GM21619 (cell line): ENCODE data around the gene LYL1.

ENCODE experiments used
- ATAC-seq: cut with Tn5 transposase; IDR thresholded peaks from one replicate; pipeline ENCODE4 v1.9.1; 2021; ENCODE audit not compliant: unreplicated experiment

The LYL1 gene

DNA sequence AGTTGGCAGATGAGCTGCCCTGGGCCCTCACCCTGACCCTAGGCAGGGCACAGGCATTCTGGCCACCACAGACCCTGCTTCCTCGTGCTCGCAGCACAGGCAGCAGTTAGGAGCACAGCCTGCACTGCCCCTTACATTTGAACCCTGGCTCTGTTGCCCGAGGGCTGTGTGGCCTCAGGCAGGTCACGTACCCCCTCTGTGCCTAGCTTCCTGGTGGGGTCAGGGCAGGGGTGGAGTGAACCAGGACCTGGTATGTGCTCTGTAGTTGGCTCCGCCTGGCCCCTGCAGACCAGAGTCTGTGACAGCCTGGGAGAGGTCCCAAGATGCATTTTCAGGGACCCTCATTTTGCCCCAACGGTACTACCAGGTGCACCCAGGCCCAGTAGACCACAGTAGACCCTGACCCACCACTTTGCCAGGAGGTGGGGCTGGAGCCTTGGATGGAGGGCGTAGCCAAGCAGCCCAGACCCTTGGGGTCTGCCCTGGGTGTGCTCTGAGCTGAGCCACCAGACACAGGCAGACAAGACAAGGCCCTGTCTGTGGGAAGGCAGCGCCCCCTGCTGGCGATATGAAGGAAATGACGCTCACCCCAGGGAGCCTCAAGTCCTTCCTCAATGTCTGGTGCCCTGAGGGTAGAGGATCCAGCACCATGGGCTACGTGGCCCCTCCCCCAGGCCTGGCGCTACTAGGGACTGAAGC lies 9.1 kb downstream of the LYL1 start:
- ATAC-seq, result no peak

DNA sequence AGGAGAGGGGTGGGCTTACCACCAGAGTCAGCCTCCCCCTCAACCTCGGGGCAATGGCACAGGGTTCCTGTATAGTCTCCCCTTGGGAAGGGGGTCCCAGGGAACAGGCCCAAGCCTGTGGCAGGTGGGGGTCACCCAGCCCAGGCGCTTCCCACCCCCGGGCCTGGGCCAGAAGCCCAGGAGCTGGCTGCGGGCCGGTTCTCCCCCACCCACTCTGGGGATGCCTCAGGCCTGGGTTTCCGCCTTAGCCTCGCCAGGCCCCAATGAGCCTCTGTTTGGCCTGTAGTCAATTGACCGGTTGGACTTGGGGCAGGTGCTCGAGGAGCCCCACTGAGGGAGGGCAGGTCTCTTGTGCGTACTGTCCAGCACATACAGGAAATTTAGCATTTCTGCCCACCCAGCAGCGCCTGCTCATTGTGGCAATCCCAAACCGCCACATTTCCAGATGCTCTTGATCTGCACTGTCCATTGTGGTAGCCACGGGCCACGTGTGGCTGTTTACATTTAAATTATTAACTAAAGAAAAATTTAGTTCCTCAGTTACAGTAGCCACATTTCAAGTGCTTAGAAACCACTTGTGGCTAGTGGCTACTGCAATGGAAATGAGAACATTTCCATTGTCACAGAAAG lies 9.9 kb downstream of the LYL1 start:
- ATAC-seq, result no peak

DNA sequence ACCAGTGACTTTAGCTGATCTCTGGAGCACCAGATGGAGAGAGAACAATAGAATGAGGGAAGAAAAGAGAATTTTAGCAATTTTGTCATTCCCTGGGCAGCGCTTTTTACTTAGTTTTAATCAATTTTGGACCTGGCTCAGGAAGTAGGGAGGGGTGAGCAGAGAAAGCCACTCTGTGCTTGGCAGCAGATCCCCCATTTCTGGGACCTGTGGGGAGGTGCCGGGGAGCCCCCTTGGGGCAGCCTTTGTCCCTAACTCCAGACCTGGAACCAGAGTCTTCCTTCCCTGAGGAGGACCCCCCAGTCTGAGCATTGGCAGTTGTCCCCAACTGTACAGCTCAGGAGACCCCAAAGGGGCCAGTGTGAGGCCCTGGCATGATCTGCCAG lies 10.5 kb downstream of the LYL1 start:
- no peak for ATAC-seq

DNA sequence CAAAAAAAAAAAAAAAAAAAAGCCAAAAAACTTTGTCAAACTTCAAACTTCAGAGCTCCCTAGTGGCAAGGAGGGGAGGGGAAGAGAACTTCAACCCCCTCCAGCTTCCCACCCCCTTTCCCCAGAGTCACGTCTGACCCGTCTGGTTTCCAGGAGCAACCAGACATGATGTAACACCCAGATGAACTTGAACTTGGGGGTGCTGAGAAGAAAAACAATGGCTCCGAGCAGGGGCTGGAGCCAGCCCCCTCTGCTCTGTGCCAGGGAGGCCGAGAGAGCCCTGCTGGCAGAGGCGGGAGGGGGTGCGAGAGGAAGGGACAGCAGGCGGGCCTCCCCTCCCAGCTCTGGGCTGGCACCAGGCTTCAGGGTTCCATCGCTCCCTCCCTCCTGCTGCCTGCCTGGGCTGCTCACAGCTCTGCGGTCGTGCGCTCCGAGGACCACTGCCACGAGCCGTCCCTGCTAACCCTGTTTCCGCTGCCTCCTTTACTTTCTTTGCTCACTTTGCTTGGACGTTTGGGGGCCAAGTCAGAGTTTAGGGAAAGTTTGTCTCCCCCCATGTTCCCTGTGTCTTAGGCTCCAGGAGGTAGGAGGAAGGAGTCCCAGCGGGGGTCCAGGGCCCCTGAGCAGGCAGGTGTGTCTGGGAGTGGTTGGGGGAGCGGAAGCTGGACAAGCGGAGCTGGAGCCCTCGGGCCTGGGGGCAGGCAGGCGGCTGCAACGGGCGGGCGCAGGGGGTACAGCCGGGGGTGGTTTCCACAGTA lies 11.1 kb downstream of the LYL1 start:
- ATAC-seq, result no peak

DNA sequence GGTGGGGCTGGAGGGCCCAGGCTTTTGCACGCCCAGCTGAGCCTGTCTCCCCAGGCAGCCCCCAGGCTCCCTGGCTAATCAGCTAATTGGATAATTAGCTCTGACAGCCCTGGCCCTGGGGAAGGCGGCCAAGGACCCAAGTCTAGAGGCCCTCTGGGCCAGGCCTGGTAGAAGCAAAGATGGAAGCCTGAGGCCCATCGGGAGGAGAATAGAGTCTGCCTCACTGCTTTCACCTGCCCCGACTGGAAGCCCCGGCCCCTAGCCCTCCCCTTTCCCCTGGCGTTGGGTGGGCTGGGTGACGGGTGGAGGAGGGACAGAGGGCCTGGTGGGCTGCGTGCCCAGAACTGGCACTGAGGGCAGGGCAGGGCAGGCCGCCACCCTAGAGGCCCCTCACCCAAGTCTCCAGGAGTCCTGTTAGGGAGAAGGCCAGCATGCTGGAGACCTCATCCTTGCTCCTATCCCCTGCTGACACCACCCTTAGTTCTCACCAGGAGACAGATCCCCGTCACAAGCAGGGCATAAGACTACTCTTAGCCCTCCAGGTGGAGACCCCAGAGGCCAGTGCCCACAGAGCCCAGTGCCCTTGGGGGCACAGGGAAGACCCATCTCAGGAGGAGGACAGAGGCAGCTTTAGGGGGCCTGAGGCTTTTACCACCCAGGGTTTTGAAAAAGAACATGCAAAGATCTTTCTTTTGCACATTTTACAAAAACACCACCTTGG lies 12.0 kb downstream of the LYL1 start:
- no peak for ATAC-seq

DNA sequence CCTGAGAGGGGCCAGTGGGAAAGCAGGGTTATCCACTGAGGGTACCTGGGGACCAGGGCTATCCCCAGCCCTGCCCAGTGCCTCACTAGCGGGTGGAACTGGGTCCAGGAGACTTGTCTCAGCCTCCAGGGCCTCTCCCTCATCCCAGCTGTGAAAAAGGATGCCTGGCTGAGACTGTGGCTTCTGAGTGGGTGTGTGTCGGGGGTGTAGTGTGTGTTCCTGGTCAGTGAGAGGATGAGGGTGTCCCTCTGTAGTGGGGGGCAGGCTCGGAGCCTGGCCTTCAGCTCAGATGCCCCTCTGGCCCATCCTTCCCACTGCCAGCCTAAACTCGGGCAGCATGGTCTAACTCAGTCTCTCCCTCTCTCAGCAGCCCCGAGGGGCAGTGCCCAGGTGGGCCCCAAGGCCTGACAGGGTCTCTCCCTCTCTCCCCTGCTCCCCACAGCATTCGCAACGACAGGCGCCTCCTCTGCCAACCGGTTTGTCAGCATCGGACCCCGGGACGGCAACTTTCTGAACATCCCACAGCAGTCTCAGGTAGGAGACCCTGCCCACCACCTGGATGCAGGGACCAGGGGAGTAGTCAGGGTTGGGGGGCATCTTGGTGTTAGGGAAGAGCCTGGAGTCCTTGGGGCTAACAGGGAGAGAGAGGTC lies 12.7 kb downstream of the LYL1 start:
- no peak for ATAC-seq

DNA sequence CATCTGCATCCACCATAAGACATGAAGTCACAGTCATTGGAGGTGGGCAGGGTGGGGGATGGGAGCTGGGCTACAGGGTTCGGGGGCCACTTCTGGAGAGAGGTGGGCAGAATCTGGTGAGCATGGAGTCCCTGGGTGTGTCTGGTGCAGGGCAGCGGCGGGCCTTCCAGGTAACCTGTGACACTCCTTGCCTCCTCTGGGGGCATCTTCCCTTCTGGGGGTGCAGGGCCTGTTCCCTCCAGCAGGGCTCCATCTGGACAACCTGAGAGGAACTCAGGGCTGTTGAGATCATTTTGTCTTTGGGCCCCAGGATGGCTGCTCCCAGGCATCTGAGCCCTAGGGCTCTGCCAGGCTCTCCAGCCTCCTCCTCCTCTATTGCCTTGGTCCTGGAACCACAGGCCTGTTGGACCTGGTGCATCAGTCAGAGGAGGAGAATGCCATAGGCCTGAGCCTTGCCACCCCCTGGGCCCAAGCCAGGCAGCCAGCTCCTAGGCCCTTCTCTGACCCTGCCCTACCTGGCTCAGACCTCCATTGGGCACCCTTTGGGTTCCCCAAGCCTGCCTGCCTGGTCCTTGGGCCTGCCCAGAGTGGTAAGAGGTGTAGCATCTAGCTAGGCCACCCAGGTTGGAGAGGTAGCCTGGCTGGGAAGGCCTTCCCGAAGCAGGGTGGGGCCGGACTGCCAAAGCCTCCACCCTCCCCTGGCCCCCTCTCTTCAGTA lies 13.4 kb downstream of the LYL1 start:
- no peak for ATAC-seq

DNA sequence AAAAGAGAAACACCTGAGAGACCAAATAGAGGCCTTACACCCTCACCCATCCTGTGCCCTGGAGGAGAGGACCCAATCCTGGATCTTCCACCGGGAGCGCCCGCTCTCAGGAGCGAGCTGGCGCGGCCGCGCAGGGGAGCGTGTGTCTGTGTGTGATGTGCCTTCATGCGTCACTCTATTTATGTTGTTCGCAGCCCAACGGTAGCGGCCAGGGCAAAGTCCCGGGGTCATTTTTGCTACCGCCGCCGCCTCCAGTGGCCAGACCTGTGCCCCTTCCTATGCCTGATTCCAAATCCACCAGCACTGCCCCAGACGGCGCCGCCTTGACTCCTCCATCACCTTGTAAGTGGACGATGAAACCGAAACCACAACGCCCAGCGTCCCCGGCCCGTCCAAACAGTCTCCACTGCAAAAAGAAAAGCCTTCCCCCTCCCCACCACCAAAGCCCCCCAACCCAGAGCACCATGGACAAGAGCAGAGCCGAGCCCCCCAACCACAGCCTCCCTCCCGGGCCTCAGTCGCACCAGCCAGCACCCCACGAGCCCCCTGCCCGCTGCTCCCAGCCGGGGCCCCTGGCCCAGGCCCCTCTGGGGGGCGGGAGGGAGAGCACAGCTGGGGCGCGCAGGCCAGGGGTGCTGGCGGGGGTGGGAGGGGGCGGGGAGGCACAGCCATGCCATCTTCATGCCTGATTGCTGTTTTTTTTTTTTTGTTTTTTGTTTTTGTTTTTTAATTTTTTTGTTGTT lies 14.7 kb downstream of the LYL1 start:
- ATAC-seq, result no peak

DNA sequence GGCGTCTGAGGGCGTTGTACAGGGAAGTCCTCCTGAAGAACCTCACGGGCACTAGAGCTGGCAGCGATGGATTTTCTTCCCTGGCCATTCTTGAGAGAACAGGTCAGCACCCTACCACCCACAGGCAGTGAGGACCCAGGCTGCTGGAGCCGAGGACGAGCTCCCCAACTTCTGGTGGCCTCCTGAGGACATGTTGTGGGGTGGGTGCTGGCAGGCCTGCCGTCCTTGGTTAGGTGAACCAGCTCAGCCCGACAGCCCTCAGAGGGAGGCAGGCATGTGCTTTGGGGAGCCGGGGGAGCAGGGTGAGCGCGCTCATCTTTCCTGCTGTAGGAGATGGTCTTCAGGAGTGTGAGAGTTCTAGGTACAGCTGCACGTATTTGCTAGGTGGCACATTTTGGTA lies 15.4 kb downstream of the LYL1 start:
- no peak for ATAC-seq

DNA sequence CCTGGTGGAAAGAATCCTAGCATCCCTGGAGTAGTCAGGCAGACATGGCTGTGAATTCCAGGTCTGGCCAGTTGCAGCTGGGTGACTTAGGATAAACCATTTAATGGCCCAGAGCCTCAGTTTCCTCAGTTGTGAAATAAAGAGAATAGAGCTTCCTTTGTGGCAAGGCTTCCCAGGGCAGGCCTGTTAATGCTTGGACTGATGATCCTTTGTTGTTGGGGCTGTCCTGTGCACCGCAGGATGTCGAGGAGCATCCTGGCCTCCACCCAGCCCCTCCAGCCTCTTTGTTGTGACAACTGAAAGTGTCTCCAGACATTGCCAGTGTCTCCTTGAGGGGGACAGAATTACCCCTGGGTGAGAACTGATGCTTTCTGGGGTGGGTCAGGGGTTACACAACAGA lies 16.3 kb downstream of the LYL1 start:
- no peak for ATAC-seq

DNA sequence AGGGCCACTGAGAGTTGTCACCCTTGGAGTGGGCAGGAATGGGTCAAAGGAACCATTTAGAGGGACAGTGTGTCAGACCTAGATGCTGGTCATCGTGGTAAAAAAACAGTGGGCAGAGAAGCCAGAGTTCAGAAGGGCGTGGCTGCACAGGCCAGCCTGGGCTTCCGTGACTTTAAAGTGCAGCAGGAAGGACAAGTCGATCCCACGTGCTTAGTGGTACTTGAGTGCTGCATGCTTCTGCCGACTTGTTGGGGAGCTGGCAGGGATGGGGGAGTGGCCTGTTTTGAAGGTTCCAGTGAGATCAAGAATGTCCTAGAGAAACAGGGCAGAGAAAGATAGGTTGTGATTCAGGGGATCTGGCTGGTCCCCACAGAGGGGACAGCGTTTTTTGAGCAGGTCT lies 17.0 kb downstream of the LYL1 start:
- no peak for ATAC-seq

DNA sequence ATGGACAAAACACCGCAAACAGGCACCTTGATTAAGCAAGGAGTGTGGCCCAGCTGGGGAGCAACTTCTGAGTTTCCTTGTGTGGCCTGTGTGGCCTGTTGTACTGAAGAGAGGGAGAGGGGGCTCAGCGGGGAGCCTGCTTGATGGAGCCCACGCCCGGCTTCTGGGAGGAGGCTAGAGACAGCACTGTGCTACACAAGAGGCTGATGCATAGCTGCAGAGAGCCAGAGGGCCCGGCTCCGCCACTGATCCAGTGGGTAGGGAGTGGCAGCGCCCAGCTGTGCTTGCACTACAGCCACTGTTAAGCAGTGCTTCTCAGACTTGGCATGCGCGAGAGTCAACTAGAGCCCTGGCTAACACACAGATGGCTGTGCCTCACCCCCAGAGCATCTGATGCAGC lies 19.0 kb downstream of the LYL1 start:
- no peak for ATAC-seq

DNA sequence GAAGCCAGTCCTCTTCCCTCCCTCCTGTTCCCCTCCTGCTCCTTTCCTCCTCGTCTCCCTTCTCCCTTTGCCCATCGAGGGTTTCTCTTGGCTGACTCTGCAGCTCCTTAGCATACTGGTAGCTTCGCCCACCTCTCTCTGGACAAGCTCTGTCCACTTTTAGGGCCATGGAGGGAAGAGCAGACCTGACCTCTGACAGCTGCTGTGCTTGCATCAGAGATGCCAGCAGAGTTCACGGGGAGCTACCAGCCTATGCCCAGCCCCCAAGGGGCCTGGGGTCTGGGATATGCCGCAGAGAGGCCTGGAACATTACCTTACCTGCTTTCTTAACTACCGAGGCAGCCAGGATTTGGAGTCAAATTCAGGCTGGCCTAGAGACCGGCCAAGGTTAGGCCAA lies 19.7 kb downstream of the LYL1 start:
- ATAC-seq, result no peak

DNA sequence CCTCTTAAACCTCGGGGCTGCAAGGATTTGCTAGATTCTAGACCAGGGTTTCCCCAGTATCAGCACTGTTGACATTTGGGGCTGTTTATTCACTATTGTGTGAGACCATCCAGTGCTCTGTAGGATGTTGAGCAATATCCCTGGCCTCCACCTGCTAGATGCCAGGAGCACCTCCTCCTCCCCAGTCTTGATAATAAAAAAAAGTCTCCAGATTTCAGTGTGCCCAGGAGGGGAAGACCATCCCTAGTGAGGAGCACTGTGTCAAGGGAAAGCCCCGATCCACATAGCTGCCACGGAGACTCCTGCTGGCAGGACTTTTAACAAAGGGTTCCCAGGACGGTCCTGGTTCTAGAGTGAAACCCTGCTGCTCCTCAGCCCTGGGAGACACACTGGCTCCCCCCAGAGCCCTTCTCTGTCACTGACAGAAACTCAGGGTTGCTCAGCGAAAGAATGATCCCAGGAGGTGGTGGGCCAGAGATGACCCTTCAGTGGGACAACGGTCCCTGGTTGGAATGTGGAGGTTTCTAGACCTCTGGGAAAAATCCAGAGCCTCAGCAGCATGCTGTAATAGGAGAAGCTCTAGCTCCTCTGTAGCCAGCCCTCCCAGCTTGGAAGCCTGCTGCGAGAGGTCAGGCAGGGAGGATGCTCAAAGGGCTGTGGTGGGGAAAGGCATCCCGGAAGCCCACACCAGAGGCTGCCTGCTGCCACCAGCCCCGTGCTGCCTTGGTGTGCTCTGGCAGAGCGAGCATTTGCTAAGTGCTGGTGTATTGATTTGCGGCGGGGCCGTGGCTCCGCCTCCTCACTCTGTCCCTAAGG lies 20.3 kb downstream of the LYL1 start:
- no peak for ATAC-seq

DNA sequence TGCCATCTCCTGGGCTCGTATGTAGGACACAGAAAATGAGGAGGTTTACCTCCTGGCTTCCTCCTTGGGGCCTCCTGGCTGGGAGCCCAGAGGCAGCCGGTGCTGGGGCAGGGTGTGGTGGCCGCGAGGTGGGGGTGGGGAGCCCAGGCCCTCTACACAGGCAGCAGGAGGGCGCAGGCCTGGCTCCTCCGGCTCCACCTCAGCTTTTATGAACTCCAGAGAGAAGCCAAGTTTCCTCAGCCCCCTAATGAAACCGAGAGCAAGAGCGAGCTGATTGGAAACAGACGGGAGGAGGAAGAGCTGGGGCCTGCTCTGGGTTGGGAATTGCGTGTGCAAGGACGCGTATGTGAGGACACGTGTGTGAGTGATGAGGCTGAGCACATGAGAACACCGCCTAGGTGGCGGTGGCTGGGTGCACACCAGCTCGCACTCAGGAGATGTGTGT lies 23.1 kb downstream of the LYL1 start:
- ATAC-seq, result no peak

DNA sequence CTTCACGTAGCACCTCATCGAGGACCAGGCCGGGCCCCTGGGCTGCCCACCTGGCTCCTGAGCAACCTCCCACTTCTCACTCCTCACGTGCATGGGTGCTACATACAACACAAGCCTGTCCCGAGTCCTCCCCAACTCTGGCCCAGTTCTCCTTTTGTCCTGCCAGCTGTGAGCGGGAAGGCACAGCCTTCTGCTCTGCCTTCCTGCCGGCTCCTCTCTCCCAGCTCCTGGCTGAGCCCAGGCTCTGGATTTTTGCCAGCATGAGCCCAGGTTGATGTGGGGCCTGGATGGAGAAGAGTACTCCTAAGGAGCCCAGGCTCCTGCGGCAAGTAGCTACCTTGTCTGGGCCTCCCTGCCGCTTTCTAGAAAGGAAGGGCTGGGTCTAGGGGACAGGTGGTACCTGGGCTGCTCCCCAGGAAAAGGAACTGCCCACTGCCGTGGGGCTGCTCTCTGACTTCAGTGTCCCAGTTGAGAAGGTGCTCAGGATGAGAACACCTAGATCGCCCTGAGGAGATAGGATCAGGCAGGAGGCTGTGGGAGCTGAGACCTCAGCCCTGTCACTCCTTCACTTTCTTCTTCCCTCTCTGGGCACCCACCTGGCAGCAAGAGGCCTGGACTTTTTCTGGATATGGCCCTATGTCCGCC lies 23.6 kb downstream of the LYL1 start:
- no peak for ATAC-seq

DNA sequence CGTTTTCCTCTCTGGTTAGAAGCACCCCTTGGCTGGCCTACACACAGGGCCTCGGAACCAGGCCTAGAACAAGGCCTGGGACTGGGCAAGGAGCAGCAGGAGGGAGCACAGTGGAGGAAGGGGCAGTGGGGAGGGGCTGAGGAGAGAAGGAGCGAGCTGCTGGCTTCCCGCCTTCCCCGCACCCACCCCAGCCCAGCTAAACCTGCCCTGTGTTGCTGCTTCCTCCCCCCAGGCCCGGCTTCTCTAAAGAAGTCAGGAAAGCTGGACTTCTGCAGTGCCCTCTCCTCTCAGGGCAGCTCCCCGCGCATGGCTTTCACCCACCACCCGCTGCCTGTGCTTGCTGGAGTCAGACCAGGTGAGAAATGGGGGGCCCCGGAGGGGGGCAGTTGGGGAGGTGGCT lies 24.3 kb downstream of the LYL1 start:
- ATAC-seq, result no peak

DNA sequence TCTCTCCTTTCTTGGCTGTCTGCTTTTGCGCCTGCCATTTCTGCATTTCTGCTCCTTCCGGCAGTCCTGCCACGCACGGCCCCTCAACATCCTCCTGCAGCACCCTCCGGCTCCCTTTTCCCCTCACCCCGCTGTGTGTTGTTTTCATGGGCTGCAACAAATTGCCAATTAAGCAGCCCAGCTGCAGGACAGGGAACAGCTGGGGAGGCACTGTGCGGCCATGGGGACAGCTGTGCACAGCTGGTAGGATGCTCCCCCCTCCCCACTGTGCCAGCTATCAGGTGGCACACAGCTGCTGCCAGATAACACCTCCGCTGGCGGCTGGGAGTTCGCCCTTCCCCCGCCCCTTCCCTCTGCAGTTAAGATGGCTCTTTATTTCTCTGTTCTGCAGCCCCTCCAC lies 25.4 kb downstream of the LYL1 start:
- ATAC-seq, result no peak
